Lower leg skin (tissue), 4 donors: ENCODE measurements around the gene RAPH1. TPM values are rescaled to one million over a fixed set of nuclear protein-coding genes. Genes with fewer than 3 reads are reported as not detected.

Source experiments
- DNase-seq, 2 donors: peaks; one replicate each; pipeline ENCODE4 v3.0.0-alpha.2; 2019; ENCODE audit warnings: low spot score in 2 of 2
- H3K4me3 ChIP-seq: fragments of 200-600 bp; sonication (generic); 2 replicates; pipeline ENCODE4 v1.5.1; 2017; ENCODE audit warnings: mild to moderate bottlenecking, low read depth; ENCODE audit not compliant: poor library complexity, severe bottlenecking
- CTCF ChIP-seq, 3 donors: fragments of 450-650 bp; IDR thresholded peaks; one replicate each; pipeline ENCODE4 v1.5.1; 2016; ENCODE audit warnings: antibody characterized with exemption in 3 of 3, mild to moderate bottlenecking in 3 of 3, moderate library complexity in 2 of 3
- POLR2A ChIP-seq, 2 donors: fragments of 450-650 bp; IDR thresholded peaks; one replicate each; pipeline ENCODE4 v1.6.1; 2016 to 2017; ENCODE audit warnings: antibody characterized with exemption in 2 of 2, mild to moderate bottlenecking in 1 of 2, moderate library complexity in 1 of 2
- WGBS, 2 donors: methylation state at CpG; one replicate each; pipeline ENCODE4 v1.1.5; 2018; 5-methylcytosine and 5-hydroxymethylcytosine counted together
- intact Hi-C: fragments of 100-400 bp; cut with DNase I; formaldehyde crosslinking; loops from one replicate; pipeline ENCODE4 v1.15.0; 2023; ENCODE audit warnings: low total_unique reads
- total RNA-seq, 4 donors: library from RNA; depleted of rRNA; stranded (reverse); fragments of >200 nt; gene quantifications; one replicate each; pipeline ENCODE4 v1.1.0, GENCODE V29; 2016

Gene RAPH1
- total RNA-seq, 4 donors from 2014 or later, result 32.2 to 148 (median 67.7) TPM

GRCh38 chr2:203462308-203462707 is 72.8 kb downstream of the RAPH1 start:
- DNase-seq, result no peak
- TF ChIP-seq CTCF (IDR thresholded peaks at IDR 0.05) (no peak), POLR2A (IDR thresholded peaks at IDR 0.05) (no peak)
- intact Hi-C loops, result no loop called here
- no peak overlapping the region for H3K4me3 ChIP-seq
- 92 to 94% methylated on average over 1 of the region's 1 CpG for WGBS, 2 donors

GRCh38 chr2:203461746-203462145 is 73.4 kb downstream of the RAPH1 start:
- DNase-seq, result no peak
- no peak overlapping the region for H3K4me3 ChIP-seq
- intact Hi-C loops, result no loop called here
- TF ChIP-seq POLR2A (IDR thresholded peaks at IDR 0.05) (no peak), CTCF (IDR thresholded peaks at IDR 0.05) (no peak)

DNA sequence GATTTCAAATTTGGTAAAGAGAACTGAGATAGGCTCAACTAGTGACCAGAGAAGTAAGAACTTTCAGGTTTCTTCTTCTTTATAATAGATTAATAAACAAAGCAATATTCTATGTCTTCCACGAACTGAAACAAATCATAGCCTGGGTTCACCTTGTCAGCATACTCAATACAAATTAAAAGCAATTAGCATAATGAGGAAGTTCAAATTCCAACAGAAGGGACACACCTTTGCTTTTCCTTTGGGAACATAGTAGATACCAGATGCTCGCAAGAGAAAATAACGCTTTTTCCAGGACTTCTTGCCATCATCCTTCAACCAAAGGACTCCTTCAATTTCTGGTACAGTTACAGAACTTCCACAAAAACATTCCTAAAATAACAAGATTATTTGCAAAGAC is 79.9 kb downstream of the RAPH1 start:
- no peak for DNase-seq
- intact Hi-C loops, result no loop called here
- TF ChIP-seq POLR2A (IDR thresholded peaks at IDR 0.05), result no peak
- no peak for TF ChIP-seq CTCF (IDR thresholded peaks at IDR 0.05)
- no peak overlapping the region for H3K4me3 ChIP-seq
- 67 to 76% methylated on average over 3 of the region's 3 CpGs for WGBS, 2 donors

DNA sequence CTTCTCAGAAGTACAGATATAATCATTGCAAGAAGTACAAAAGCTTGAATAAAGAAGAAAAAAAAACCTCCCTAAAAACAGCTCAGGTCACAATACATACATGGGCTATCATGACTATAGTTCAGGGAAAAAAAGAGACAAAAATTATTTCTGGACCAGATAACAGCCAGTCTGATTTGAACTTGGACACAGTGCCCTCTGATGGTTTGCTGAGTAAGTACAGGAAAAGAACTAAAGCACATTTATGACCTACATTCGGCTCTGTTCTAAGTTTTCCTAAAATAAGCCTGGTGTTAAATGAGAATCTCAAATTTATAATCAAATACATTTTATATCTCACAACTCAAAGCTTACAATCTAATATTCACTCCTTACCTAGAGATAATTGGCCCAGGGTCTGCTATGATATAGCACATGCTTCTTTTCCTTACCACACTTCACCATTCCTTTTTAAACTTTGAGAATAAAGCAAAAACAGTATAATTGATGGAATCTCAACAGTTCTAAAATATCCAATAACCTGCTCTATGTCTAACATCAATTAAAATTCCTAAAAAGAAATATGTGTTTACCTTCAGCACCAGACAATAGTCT is 81.1 kb downstream of the RAPH1 start:
- DNase-seq, result no peak
- 7 to 13% methylated on average over 1 of the region's 1 CpG for WGBS, 2 donors
- H3K4me3 ChIP-seq, result no peak overlapping the region
- TF ChIP-seq POLR2A (IDR thresholded peaks at IDR 0.05) (no peak), CTCF (IDR thresholded peaks at IDR 0.05) (no peak)
- intact Hi-C loops, result no loop called here

DNA sequence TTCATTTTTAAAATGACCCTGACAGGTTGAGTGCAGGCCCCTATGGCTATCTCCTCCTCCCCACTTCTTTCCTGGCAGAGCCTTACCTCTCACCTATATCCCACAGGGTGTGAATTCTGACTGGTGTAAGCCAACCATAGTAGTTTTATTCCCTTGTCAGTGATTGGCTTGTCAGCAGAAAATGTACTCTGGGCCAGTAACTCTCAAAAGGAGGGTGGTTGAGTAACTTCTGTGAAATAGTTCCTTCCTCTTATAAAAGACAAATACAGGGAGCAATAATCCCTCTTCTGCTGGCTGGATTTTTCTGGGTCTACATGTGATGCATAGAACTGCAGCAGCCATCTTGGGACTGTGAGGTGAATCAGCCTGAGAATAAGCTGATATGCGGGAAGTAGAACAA is 83.4 kb downstream of the RAPH1 start:
- WGBS, 2 donors, result 93 to 95% methylated on average over 1 of the region's 1 CpG
- intact Hi-C loops, result no loop called here
- no peak for TF ChIP-seq POLR2A (IDR thresholded peaks at IDR 0.05)
- no peak for TF ChIP-seq CTCF (IDR thresholded peaks at IDR 0.05)
- DNase-seq, result no peak
- H3K4me3 ChIP-seq, result no peak overlapping the region

GRCh38 chr2:203451011-203451410 is 84.1 kb downstream of the RAPH1 start:
- no peak for TF ChIP-seq CTCF (IDR thresholded peaks at IDR 0.05)
- TF ChIP-seq POLR2A (IDR thresholded peaks at IDR 0.05), result no peak
- WGBS, 2 donors, result 98% methylated on average over 2 of the region's 2 CpGs
- no peak for DNase-seq
- H3K4me3 ChIP-seq, result no peak overlapping the region
- intact Hi-C loops, result no loop called here
